Stimulated activated CD8-positive, alpha-beta memory T cell treated with anti-CD3 and anti-CD28 coated beads, Interleukin-7, amount 100 ng/mL, for 24 hours (primary cell): ENCODE data around the gene HEPACAM.
"Not testable (repeated sequence)": the region's sequence is repeated elsewhere in the genome, so short reads cannot be mapped to it uniquely, and the experiment has no call there.

Experiments used
- DNase-seq: peaks from one replicate; pipeline ENCODE4 v3.0.0-alpha.2; 2020; ENCODE audit warnings: low read depth

The HEPACAM gene, protein sequence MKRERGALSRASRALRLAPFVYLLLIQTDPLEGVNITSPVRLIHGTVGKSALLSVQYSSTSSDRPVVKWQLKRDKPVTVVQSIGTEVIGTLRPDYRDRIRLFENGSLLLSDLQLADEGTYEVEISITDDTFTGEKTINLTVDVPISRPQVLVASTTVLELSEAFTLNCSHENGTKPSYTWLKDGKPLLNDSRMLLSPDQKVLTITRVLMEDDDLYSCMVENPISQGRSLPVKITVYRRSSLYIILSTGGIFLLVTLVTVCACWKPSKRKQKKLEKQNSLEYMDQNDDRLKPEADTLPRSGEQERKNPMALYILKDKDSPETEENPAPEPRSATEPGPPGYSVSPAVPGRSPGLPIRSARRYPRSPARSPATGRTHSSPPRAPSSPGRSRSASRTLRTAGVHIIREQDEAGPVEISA

GRCh38 chr11:124935548-124936514 is at the start of gene HEPACAM:
Gene HEPACAM (minus strand): TSS chr11:124936047. CDS start chr11:124936006, 41 bp downstream.
- DNase-seq = no peak

GRCh38 chr11:124984512-124984854 is 48.6 kb upstream of the HEPACAM start:
- no peak for DNase-seq

GRCh38 chr11:124983674-124984511 is 48.0 kb upstream of the HEPACAM start:
- DNase-seq = no peak

DNA sequence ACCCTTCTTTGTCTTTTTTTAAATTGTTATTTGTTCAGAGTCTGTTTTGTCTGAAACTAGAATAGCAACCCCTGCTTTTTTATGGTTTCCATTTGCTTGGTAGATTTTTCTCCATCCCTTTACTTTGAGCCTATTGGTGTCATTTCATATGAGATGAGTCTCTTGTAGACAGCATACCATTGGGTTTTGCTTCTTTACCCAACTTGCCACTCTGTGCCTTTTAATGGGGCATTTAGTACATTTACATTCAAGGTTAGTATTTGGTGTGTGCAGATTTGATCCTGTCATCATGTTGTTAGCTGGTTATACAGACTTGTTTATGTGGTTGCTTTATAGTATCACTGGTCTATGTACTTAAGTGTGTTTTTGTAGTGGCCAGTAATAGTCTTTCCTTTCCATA is 46.2 kb upstream of the HEPACAM start:
- DNase-seq = no peak

GRCh38 chr11:124978316-124978715 is 42.5 kb upstream of the HEPACAM start:
- DNase-seq = no peak

GRCh38 chr11:124977006-124977405 is 41.2 kb upstream of the HEPACAM start:
- DNase-seq = no peak

- DNase-seq = no peak
Observed at GRCh38 chr11:124976531-124976930, 40.7 kb upstream of the HEPACAM start.

GRCh38 chr11:124971810-124972209 is 36.0 kb upstream of the HEPACAM start:
- DNase-seq = no peak

DNA sequence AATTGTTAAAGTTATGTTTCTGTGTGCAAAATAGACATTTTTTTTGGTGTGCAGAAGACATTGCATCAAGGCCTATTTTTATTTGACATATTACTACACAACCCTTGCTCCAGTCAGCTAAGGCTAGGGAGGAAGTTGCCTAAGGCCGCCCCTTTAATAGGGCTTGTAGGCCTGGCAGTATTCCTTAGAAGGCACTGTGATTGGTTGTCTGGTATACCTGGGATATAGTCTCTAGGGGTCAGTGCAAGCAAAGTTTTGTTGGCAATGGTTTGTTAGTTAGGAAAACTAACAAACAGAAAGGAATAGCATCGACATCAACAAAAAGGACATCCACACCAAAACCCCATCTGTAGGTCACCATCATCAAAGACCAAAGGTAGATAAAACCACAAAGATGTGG is 35.1 kb upstream of the HEPACAM start:
- DNase-seq = no peak

- DNase-seq = not testable (repeated sequence)
Observed at GRCh38 chr11:124968197-124968596, 32.4 kb upstream of the HEPACAM start.

GRCh38 chr11:124961972-124962609 is 26.2 kb upstream of the HEPACAM start:
- DNase-seq = no peak

DNA sequence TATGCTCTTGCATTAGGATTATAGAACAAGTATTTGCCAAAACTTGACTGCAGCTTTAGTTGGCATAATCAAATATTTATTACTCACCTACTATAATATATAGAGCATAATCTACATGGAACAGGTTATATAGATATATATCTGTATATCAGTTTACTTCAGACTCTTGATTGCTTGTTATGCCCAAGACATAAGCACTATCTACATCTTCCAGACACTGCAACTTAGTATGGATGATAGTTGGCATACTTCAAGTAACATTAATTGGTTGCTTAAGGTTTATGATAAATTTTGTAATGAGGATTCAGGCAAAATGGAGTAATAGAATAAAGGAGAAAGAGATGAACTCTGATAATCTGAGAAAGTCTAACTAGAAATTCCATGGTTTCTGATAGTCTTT is 19.2 kb upstream of the HEPACAM start:
- DNase-seq = no peak

GRCh38 chr11:124954590-124954955 is 18.7 kb upstream of the HEPACAM start:
- no peak for DNase-seq

GRCh38 chr11:124953753-124954589 is 18.1 kb upstream of the HEPACAM start, which contains the start of gene CCDC15:
Gene CCDC15 (plus strand): TSS chr11:124954202. CDS start chr11:124954733, 531 bp downstream.
- peak; percentile 93 for DNase-seq

GRCh38 chr11:124951341-124951740 is 15.5 kb upstream of the HEPACAM start:
- no peak for DNase-seq

DNA sequence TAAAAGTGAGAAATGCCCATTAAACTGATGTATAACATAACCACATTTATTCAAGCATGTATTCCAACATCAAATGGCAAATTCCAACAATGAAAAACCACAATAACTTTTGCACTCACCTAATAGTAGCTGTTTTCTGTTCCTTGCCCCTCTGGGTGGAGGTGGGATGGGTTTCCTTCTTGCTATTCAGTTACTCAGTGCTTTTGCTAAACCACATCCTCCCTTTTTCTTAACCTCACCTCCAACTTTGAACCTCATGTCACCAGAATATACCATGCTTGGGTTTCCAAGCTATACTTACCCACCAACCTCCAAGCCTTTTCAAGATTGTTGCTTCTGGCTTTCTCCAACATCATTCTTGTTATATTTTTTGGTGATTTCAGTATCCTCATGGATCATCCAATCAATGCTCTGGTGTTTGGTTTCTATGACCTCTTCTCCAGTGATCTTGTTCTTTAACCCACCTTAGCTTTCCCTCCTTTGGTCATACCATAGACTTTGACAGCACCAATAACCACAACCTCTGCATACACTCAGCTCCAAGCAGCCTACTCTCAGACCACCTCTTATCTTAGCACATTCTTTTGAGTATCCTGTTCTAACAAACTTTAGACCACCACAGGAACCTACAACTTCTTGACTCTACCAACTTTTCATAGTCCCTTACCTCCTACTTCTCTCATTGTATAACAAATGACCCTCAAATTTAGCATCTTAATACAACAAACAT is 14.9 kb upstream of the HEPACAM start:
- DNase-seq = no peak

- no peak for DNase-seq
Observed at GRCh38 chr11:124946735-124947141, 10.9 kb upstream of the HEPACAM start.

GRCh38 chr11:124945826-124946225 is 10.0 kb upstream of the HEPACAM start:
- no peak for DNase-seq

GRCh38 chr11:124944565-124944964 is 8.7 kb upstream of the HEPACAM start:
- no peak for DNase-seq

DNA sequence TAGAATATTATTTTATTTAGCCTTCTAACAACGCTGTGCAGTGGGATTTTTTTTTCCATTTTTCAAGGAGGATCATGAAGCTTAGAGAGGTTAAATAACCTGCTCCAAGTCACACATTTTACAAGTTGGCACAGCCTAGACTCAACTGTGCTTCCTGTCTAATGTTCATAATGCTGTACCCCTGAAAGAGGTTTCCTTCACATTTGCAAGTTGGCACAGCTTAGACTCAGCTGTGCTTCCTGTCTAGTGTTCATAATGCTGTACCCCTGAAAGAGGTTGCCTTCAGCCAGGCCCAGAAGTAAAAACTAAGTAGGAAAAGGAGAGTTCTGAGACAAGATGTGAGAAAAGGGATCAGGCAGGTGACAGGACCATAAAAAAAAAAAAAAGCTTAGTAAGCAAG is 7.9 kb upstream of the HEPACAM start:
- DNase-seq = no peak
